Karpas-422 (cell line): ENCODE results near the gene C2orf78. TPM values are rescaled to one million over a fixed set of nuclear protein-coding genes. Genes with fewer than 3 reads are reported as not detected.

ENCODE experiments used
- DNase-seq: peaks from one replicate; pipeline ENCODE4 v3.0.0-alpha.2; 2015
- H2AFZ ChIP-seq: fragments of 200-600 bp; sonication (generic); 2 replicates; pipeline ENCODE4 v1.6.1; 2014; ENCODE audit warnings: antibody characterized with exemption, low read length, mixed read lengths
- H3K27ac ChIP-seq: fragments of 200-600 bp; sonication (generic); 2 replicates; pipeline ENCODE4 v1.5.1; 2014; ENCODE audit warnings: mild to moderate bottlenecking, low read length, moderate library complexity
- H3K27me3 ChIP-seq: fragments of 200-600 bp; sonication (generic); 2 replicates; pipeline ENCODE4 v1.6.1; 2014; ENCODE audit warnings: low read length, mixed read lengths
- H3K36me3 ChIP-seq: fragments of 200-600 bp; sonication (generic); 2 replicates; pipeline ENCODE4 v1.6.1; 2014; ENCODE audit warnings: low read length, mixed read lengths; ENCODE audit not compliant: insufficient read depth
- H3K4me1 ChIP-seq: fragments of 200-600 bp; sonication (generic); 2 replicates; pipeline ENCODE4 v1.6.1; 2014; ENCODE audit warnings: mild to moderate bottlenecking, low read length, mixed read lengths
- H3K4me2 ChIP-seq: fragments of 200-600 bp; sonication (generic); 2 replicates; pipeline ENCODE4 v1.6.1; 2014; ENCODE audit warnings: low read length, low read depth, mild to moderate bottlenecking; ENCODE audit not compliant: poor library complexity, severe bottlenecking
- H3K4me3 ChIP-seq: fragments of 200-600 bp; sonication (generic); 2 replicates; pipeline ENCODE4 v1.5.1; 2014; ENCODE audit warnings: mild to moderate bottlenecking, antibody characterized with exemption, low read length, mixed read lengths
- H3K79me2 ChIP-seq: fragments of 200-600 bp; sonication (generic); 2 replicates; pipeline ENCODE4 v1.6.1; 2014; ENCODE audit warnings: mild to moderate bottlenecking, low read length, mixed read lengths
- H3K9ac ChIP-seq: fragments of 200-600 bp; sonication (generic); 2 replicates; pipeline ENCODE4 v1.6.0; 2014; ENCODE audit warnings: low read length
- H3K9me2 ChIP-seq: fragments of 200-600 bp; sonication (generic), shearing (Covaris generic); replicated peaks from 2 replicates; pipeline ENCODE4 v1.6.0; 2014; ENCODE audit warnings: mild to moderate bottlenecking, low read length, moderate library complexity; ENCODE audit not compliant: insufficient read depth
- H3K9me3 ChIP-seq: fragments of 300-700, 200-600 bp; sonication (generic); 2 replicates; pipeline ENCODE4 v1.6.1; 2014; ENCODE audit warnings: low read length, mixed read lengths
- H4K20me1 ChIP-seq: fragments of 200-600 bp; sonication (generic); 2 replicates; pipeline ENCODE4 v1.6.1; 2014; ENCODE audit warnings: mild to moderate bottlenecking, antibody characterized with exemption, low read length, low read depth; ENCODE audit not compliant: insufficient read depth
- total RNA-seq: library from RNA; depleted of rRNA; stranded (reverse); fragments of >200 nt; shearing (Covaris generic); gene quantifications from 2 replicates; pipeline ENCODE4 v1.2.3, GENCODE V29; 2014; ENCODE audit warnings: low replicate concordance

The C2orf78 gene
- total RNA-seq, 1 experiment from 2014 or later = not detected

- no peak overlapping the region for H2AFZ ChIP-seq
- H3K9me2 ChIP-seq = no peaks in the 10 kb centered on the region
- peaks cover 46% of the 10 kb centered on the region for H3K4me1 ChIP-seq
- no peak overlapping the region for H3K9ac ChIP-seq
- H4K20me1 ChIP-seq = no peaks in the 10 kb centered on the region
- no peaks in the 10 kb centered on the region for H3K27me3 ChIP-seq
- H3K27ac ChIP-seq = no peak overlapping the region
- no peaks in the 10 kb centered on the region for H3K9me3 ChIP-seq
- no peak overlapping the region for H3K4me3 ChIP-seq
- peaks cover 29% of the 10 kb centered on the region for H3K79me2 ChIP-seq
- H3K4me2 ChIP-seq = no peak overlapping the region
- no peaks in the 10 kb centered on the region for H3K36me3 ChIP-seq
- no peak for DNase-seq
Measured at GRCh38 chr2:73825408-73825807, 41.4 kb downstream of the C2orf78 start.

GRCh38 chr2:73827018-73827417, 43.0 kb downstream of the C2orf78 start:
- H3K36me3 ChIP-seq = peaks cover 13% of the 10 kb centered on the region
- no peaks in the 10 kb centered on the region for H4K20me1 ChIP-seq
- H3K9me3 ChIP-seq = no peaks in the 10 kb centered on the region
- H3K4me3 ChIP-seq = no peak overlapping the region
- H3K79me2 ChIP-seq = peaks cover 43% of the 10 kb centered on the region
- peak; percentile 83 for DNase-seq
- H3K9me2 ChIP-seq = no peaks in the 10 kb centered on the region
- H3K4me2 ChIP-seq = peak overlapping the region; percentile 95
- peak overlapping the region; percentile 82; the same call in 1 of the 2 replicates for H2AFZ ChIP-seq
- H3K27me3 ChIP-seq = no peaks in the 10 kb centered on the region
- H3K4me1 ChIP-seq = peaks cover 40% of the 10 kb centered on the region
- H3K9ac ChIP-seq = no peak overlapping the region
- no peak overlapping the region for H3K27ac ChIP-seq

- Histone ChIP-seq H3K4me1 (peaks cover 38% of the 10 kb centered on the region), H3K36me3 (peaks cover 19% of the 10 kb centered on the region), H3K9me3 (no peaks in the 10 kb centered on the region), H3K79me2 (peaks cover 49% of the 10 kb centered on the region), H3K4me2 (peak overlapping the region; percentile 95), H3K9me2 (no peaks in the 10 kb centered on the region), H3K9ac (peak overlapping the region; percentile 86), H3K4me3 (peak overlapping the region; percentile 77), H3K27ac (peak overlapping the region; percentile 51), H3K27me3 (no peaks in the 10 kb centered on the region), H2AFZ (peak overlapping the region; percentile 82), H4K20me1 (no peaks in the 10 kb centered on the region)
- peak; percentile 68 for DNase-seq
Measured at GRCh38 chr2:73827660-73828388, 43.8 kb downstream of the C2orf78 start.

GRCh38 chr2:73828389-73828817, 44.4 kb downstream of the C2orf78 start:
- Histone ChIP-seq H3K4me1 (peaks cover 36% of the 10 kb centered on the region), H3K36me3 (peaks cover 25% of the 10 kb centered on the region), H3K9me2 (no peaks in the 10 kb centered on the region), H3K27me3 (no peaks in the 10 kb centered on the region), H2AFZ (peak overlapping the region; percentile 82), H3K27ac (peak overlapping the region; percentile 51), H3K79me2 (peaks cover 54% of the 10 kb centered on the region), H3K9me3 (no peaks in the 10 kb centered on the region), H3K4me2 (peak overlapping the region; percentile 95), H4K20me1 (no peaks in the 10 kb centered on the region), H3K9ac (peak overlapping the region; percentile 86), H3K4me3 (peak overlapping the region; percentile 77)
- DNase-seq = no peak

- H3K9ac ChIP-seq = peak within 1 kb of the TSS; percentile 86
- peak within 1 kb of the TSS; percentile 77 for H3K4me3 ChIP-seq
- peak within 1 kb of the TSS; percentile 63 for H3K27ac ChIP-seq
- peak within 1 kb of the TSS; percentile 82 for H2AFZ ChIP-seq
- H3K4me2 ChIP-seq = peak within 1 kb of the TSS; percentile 95
- no peaks in the 10 kb centered on the region for H3K9me3 ChIP-seq
- DNase-seq = peak; percentile 99
- H3K4me1 ChIP-seq = peaks cover 36% of the 10 kb centered on the region
- H3K9me2 ChIP-seq = no peaks in the 10 kb centered on the region
- peaks cover 58% of the 10 kb centered on the region for H3K79me2 ChIP-seq
- no peaks in the 10 kb centered on the region for H3K27me3 ChIP-seq
- H3K36me3 ChIP-seq = peaks cover 29% of the 10 kb centered on the region
- H4K20me1 ChIP-seq = no peaks in the 10 kb centered on the region
Measured at GRCh38 chr2:73828818-73829570, 45.0 kb downstream of the C2orf78 start, which contains the start of gene STAMBP. Gene STAMBP (plus strand): TSS chr2:73828961. CDS start chr2:73830857, 1,896 bp downstream.

DNA sequence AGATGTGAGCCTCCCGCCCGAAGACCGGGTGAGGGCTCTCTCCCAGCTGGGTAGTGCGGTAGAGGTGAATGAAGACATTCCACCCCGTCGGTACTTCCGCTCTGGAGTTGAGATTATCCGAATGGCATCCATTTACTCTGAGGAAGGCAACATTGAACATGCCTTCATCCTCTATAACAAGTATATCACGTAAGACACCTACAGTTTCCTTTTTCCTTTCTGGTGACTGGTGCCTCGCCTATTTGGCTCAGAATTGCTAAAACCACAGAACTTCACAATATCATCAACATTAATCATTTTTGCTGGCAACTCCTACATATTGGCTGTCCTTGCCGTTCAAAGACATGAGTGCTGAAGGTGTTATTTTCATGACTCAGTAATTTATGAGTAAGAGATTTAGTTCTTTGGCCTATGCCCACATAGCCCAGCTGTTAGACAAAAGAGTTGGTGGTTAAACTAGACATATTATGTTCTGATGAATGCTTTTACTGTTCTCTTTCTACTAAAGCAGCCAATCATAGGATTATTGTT, 47.0 kb downstream of the C2orf78 start:
- Histone ChIP-seq H3K9ac (no peak overlapping the region), H3K4me2 (no peak overlapping the region)
- DNase-seq = no peak

GRCh38 chr2:73832930-73833329, 48.9 kb downstream of the C2orf78 start:
- DNase-seq = peak; percentile 74
- Histone ChIP-seq H3K9me3 (no peaks in the 10 kb centered on the region), H3K79me2 (peaks cover 82% of the 10 kb centered on the region), H3K4me3 (no peak overlapping the region; the same call in 1 of the 2 replicates), H3K27ac (peak overlapping the region; percentile 34), H3K36me3 (peaks cover 29% of the 10 kb centered on the region), H3K4me2 (no peak overlapping the region), H3K9me2 (no peaks in the 10 kb centered on the region), H3K9ac (no peak overlapping the region), H4K20me1 (no peaks in the 10 kb centered on the region), H2AFZ (no peak overlapping the region), H3K4me1 (peaks cover 28% of the 10 kb centered on the region), H3K27me3 (no peaks in the 10 kb centered on the region)

More for the DNA sequence above, 47.0 kb downstream of the C2orf78 start:
- no peak overlapping the region for H3K27ac ChIP-seq
- H2AFZ ChIP-seq = no peak overlapping the region
- no peaks in the 10 kb centered on the region for H4K20me1 ChIP-seq
- H3K27me3 ChIP-seq = no peaks in the 10 kb centered on the region
- H3K79me2 ChIP-seq = peaks cover 71% of the 10 kb centered on the region
- H3K4me3 ChIP-seq = no peak overlapping the region
- H3K9me3 ChIP-seq = no peaks in the 10 kb centered on the region
- H3K36me3 ChIP-seq = peaks cover 29% of the 10 kb centered on the region
- no peaks in the 10 kb centered on the region for H3K9me2 ChIP-seq
- H3K4me1 ChIP-seq = peaks cover 36% of the 10 kb centered on the region
